ENCODE data around the gene ADPRS.
A peak's percentile ranks its signal among the peaks of the same experiment; 100 is the strongest.

The ADPRS gene

GRCh38 chr1:36088577-36089392 is at the start of gene ADPRS:
ADPRS (plus strand) TSS chr1:36088892; CDS start chr1:36088905, 13 bp downstream.
- peak in 13 of 14 donors; percentile 39 to 88 (median 81) for DNase-seq

GRCh38 chr1:36040238-36040637 is 48.5 kb upstream of the ADPRS start:
- DNase-seq: no peak

GRCh38 chr1:36051821-36052220 is 36.9 kb upstream of the ADPRS start:
- DNase-seq: no peak

GRCh38 chr1:36053978-36054377 is 34.7 kb upstream of the ADPRS start:
- no peak for DNase-seq

GRCh38 chr1:36055706-36056105 is 33.0 kb upstream of the ADPRS start:
- DNase-seq: no peak

- DNase-seq: no peak
Observed at GRCh38 chr1:36062315-36062714, 26.4 kb upstream of the ADPRS start.

GRCh38 chr1:36067871-36068270 is 20.8 kb upstream of the ADPRS start:
- DNase-seq: no peak

- DNase-seq: no peak
Observed at GRCh38 chr1:36068866-36069265, 19.8 kb upstream of the ADPRS start.

GRCh38 chr1:36070349-36070748 is 18.3 kb upstream of the ADPRS start:
- DNase-seq: no peak

- DNase-seq: no peak
Observed at GRCh38 chr1:36076979-36077573, 11.6 kb upstream of the ADPRS start.

- DNase-seq: no peak
Observed at GRCh38 chr1:36080236-36080635, 8.5 kb upstream of the ADPRS start.

- no peak for DNase-seq
Observed at GRCh38 chr1:36080801-36081200, 7.9 kb upstream of the ADPRS start.

GRCh38 chr1:36081926-36082485 is 6.7 kb upstream of the ADPRS start:
- DNase-seq: no peak

- no peak for DNase-seq
Observed at GRCh38 chr1:36083219-36083618, 5.5 kb upstream of the ADPRS start.

GRCh38 chr1:36083635-36084496 is 4.8 kb upstream of the ADPRS start, which contains the start of gene TEKT2:
TEKT2 (plus strand) TSS chr1:36084094; CDS start chr1:36084922, 828 bp downstream.
- peak in 6 of 14 donors; percentile 26 to 70 (median 44) for DNase-seq

GRCh38 chr1:36084497-36085115 is 4.1 kb upstream of the ADPRS start:
- no peak for DNase-seq

GRCh38 chr1:36085126-36085525 is 3.6 kb upstream of the ADPRS start:
- no peak for DNase-seq

GRCh38 chr1:36085686-36086526 is 2.8 kb upstream of the ADPRS start:
- DNase-seq: no peak

- no peak for DNase-seq
Observed at GRCh38 chr1:36086529-36087232, 2.0 kb upstream of the ADPRS start.
